Measurements from ENCODE around the gene LMCD1.

Gene LMCD1

GRCh38 chr3:8504611-8504973 is 3.0 kb downstream of the LMCD1 start:
- no peak for DNase-seq (ENCODE audit: low read depth, low spot score)
- Histone ChIP-seq H3K4me3 (peak overlapping the region; percentile 51), H3K9me3 (ENCODE audit: low read depth, low read length) (no peaks in the 10 kb centered on the region), H3K27ac (peak overlapping the region; percentile 22; the same call in 1 of the 2 replicates), H3K36me3 (ENCODE audit: insufficient read depth, low read length) (no peaks in the 10 kb centered on the region), H3K9ac (ENCODE audit: insufficient read length) (no peak overlapping the region)
- no peak for TF ChIP-seq POLR2AphosphoS5 (IDR thresholded peaks at IDR 0.05; ENCODE audit: borderline replicate concordance, low read depth, low read length)
- no peak for TF ChIP-seq FOXP2 (optimal IDR thresholded peaks at IDR 0.05; ENCODE audit: control extremely low read depth, extremely low read length, insufficient read depth)
- no peak for TF ChIP-seq EZH2 (IDR thresholded peaks at IDR 0.05)

GRCh38 chr3:8505621-8506020 is 4.0 kb downstream of the LMCD1 start:
- DNase-seq (ENCODE audit: low read depth, low spot score), result no peak
- H3K9me3 ChIP-seq (ENCODE audit: low read depth, low read length), result no peaks in the 10 kb centered on the region
- H3K9ac ChIP-seq (ENCODE audit: insufficient read length), result no peak overlapping the region
- no peaks in the 10 kb centered on the region for H3K36me3 ChIP-seq (ENCODE audit: insufficient read depth, low read length)
- no peak overlapping the region for H3K4me3 ChIP-seq
- TF ChIP-seq FOXP2 (optimal IDR thresholded peaks at IDR 0.05; ENCODE audit: control extremely low read depth, extremely low read length, insufficient read depth) (no peak), POLR2AphosphoS5 (IDR thresholded peaks at IDR 0.05; ENCODE audit: borderline replicate concordance, low read depth, low read length) (no peak), EZH2 (IDR thresholded peaks at IDR 0.05) (no peak)
- no peak overlapping the region for H3K27ac ChIP-seq

- no peak for DNase-seq (ENCODE audit: low read depth, low spot score)
- H3K9me3 ChIP-seq (ENCODE audit: low read depth, low read length), result no peaks in the 10 kb centered on the region
- H3K4me3 ChIP-seq, result no peak overlapping the region
- H3K36me3 ChIP-seq (ENCODE audit: insufficient read depth, low read length), result no peaks in the 10 kb centered on the region
- H3K9ac ChIP-seq (ENCODE audit: insufficient read length), result no peak overlapping the region
- no peak overlapping the region for H3K27ac ChIP-seq
- TF ChIP-seq EZH2 (IDR thresholded peaks at IDR 0.05) (no peak), FOXP2 (optimal IDR thresholded peaks at IDR 0.05; ENCODE audit: control extremely low read depth, extremely low read length, insufficient read depth) (no peak), POLR2AphosphoS5 (IDR thresholded peaks at IDR 0.05; ENCODE audit: borderline replicate concordance, low read depth, low read length) (no peak)
Observed at GRCh38 chr3:8506571-8507061, 5.0 kb downstream of the LMCD1 start.

GRCh38 chr3:8507496-8507895 is 5.9 kb downstream of the LMCD1 start:
- Histone ChIP-seq H3K36me3 (ENCODE audit: insufficient read depth, low read length) (no peaks in the 10 kb centered on the region), H3K9me3 (ENCODE audit: low read depth, low read length) (no peaks in the 10 kb centered on the region), H3K27ac (no peak overlapping the region), H3K9ac (ENCODE audit: insufficient read length) (no peak overlapping the region), H3K4me3 (no peak overlapping the region)
- no peak for TF ChIP-seq EZH2 (IDR thresholded peaks at IDR 0.05)
- no peak for DNase-seq (ENCODE audit: low read depth, low spot score)

GRCh38 chr3:8509961-8510360 is 8.3 kb downstream of the LMCD1 start:
- Histone ChIP-seq H3K36me3 (ENCODE audit: insufficient read depth, low read length) (no peaks in the 10 kb centered on the region), H3K4me3 (no peak overlapping the region), H3K9me3 (ENCODE audit: low read depth, low read length) (no peaks in the 10 kb centered on the region), H3K27ac (no peak overlapping the region), H3K9ac (ENCODE audit: insufficient read length) (no peak overlapping the region)
- DNase-seq (ENCODE audit: low read depth, low spot score), result no peak
- TF ChIP-seq POLR2AphosphoS5 (IDR thresholded peaks at IDR 0.05; ENCODE audit: borderline replicate concordance, low read depth, low read length) (no peak), EZH2 (IDR thresholded peaks at IDR 0.05) (no peak), FOXP2 (optimal IDR thresholded peaks at IDR 0.05; ENCODE audit: control extremely low read depth, extremely low read length, insufficient read depth) (no peak)

- Histone ChIP-seq H3K27ac (no peak overlapping the region), H3K36me3 (ENCODE audit: insufficient read depth, low read length) (no peaks in the 10 kb centered on the region), H3K9ac (ENCODE audit: insufficient read length) (no peak overlapping the region), H3K9me3 (ENCODE audit: low read depth, low read length) (no peaks in the 10 kb centered on the region), H3K4me3 (no peak overlapping the region)
- DNase-seq (ENCODE audit: low read depth, low spot score), result no peak
- TF ChIP-seq FOXP2 (optimal IDR thresholded peaks at IDR 0.05; ENCODE audit: control extremely low read depth, extremely low read length, insufficient read depth) (no peak), EZH2 (IDR thresholded peaks at IDR 0.05) (no peak), POLR2AphosphoS5 (IDR thresholded peaks at IDR 0.05; ENCODE audit: borderline replicate concordance, low read depth, low read length) (no peak)
Observed at GRCh38 chr3:8512234-8512633, 10.6 kb downstream of the LMCD1 start.

- Histone ChIP-seq H3K9ac (ENCODE audit: insufficient read length) (no peak overlapping the region), H3K4me3 (no peak overlapping the region), H3K9me3 (ENCODE audit: low read depth, low read length) (no peaks in the 10 kb centered on the region), H3K36me3 (ENCODE audit: insufficient read depth, low read length) (no peaks in the 10 kb centered on the region), H3K27ac (no peak overlapping the region)
- TF ChIP-seq FOXP2 (optimal IDR thresholded peaks at IDR 0.05; ENCODE audit: control extremely low read depth, extremely low read length, insufficient read depth) (no peak), POLR2AphosphoS5 (IDR thresholded peaks at IDR 0.05; ENCODE audit: borderline replicate concordance, low read depth, low read length) (no peak), EZH2 (IDR thresholded peaks at IDR 0.05) (no peak)
- DNase-seq (ENCODE audit: low read depth, low spot score), result no peak
Observed at GRCh38 chr3:8516047-8516661, 14.5 kb downstream of the LMCD1 start.

- Histone ChIP-seq H3K36me3 (ENCODE audit: insufficient read depth, low read length) (no peaks in the 10 kb centered on the region), H3K4me3 (no peak overlapping the region), H3K9ac (ENCODE audit: insufficient read length) (no peak overlapping the region), H3K27ac (no peak overlapping the region), H3K9me3 (ENCODE audit: low read depth, low read length) (no peaks in the 10 kb centered on the region)
- TF ChIP-seq POLR2AphosphoS5 (IDR thresholded peaks at IDR 0.05; ENCODE audit: borderline replicate concordance, low read depth, low read length) (no peak), FOXP2 (optimal IDR thresholded peaks at IDR 0.05; ENCODE audit: control extremely low read depth, extremely low read length, insufficient read depth) (no peak), EZH2 (IDR thresholded peaks at IDR 0.05) (no peak)
- DNase-seq (ENCODE audit: low read depth, low spot score), result no peak
Observed at GRCh38 chr3:8516783-8517182, 15.2 kb downstream of the LMCD1 start.

GRCh38 chr3:8517487-8517886 is 15.9 kb downstream of the LMCD1 start:
- TF ChIP-seq FOXP2 (optimal IDR thresholded peaks at IDR 0.05; ENCODE audit: control extremely low read depth, extremely low read length, insufficient read depth) (no peak), EZH2 (IDR thresholded peaks at IDR 0.05) (no peak), POLR2AphosphoS5 (IDR thresholded peaks at IDR 0.05; ENCODE audit: borderline replicate concordance, low read depth, low read length) (no peak)
- no peak overlapping the region for H3K27ac ChIP-seq
- DNase-seq (ENCODE audit: low read depth, low spot score), result no peak
- no peak overlapping the region for H3K4me3 ChIP-seq
- no peaks in the 10 kb centered on the region for H3K9me3 ChIP-seq (ENCODE audit: low read depth, low read length)
- H3K9ac ChIP-seq (ENCODE audit: insufficient read length), result no peak overlapping the region
- no peaks in the 10 kb centered on the region for H3K36me3 ChIP-seq (ENCODE audit: insufficient read depth, low read length)

Data from SK-N-MC (cell line).